ENCODE results near the gene FOXO3. TPM values are rescaled to one million over a fixed set of nuclear protein-coding genes. Genes with fewer than 3 reads are reported as not detected.
"Not testable (repeated sequence)": the region's sequence is repeated elsewhere in the genome, so short reads cannot be mapped to it uniquely, and the experiment has no call there.

The FOXO3 gene
- total RNA-seq, 1 donor from 2014 or later = 43.3 TPM

GRCh38 chr6:108661982-108662381 is 101.3 kb downstream of the FOXO3 start:
- Mint-ChIP-seq H3K4me1 (ENCODE audit: unreplicated experiment) (peaks cover 38% of the 10 kb centered on the region), H3K27me3 (no peaks in the 10 kb centered on the region), H3K9me3 (peaks cover 6% of the 10 kb centered on the region), H3K4me3 (peak overlapping the region; percentile 2), H3K36me3 (peaks cover 25% of the 10 kb centered on the region), H3K27ac (peak overlapping the region; percentile 27)
- no peak for TF ChIP-seq CTCF (conservative IDR thresholded peaks at IDR 0.05)
- DNase-seq (ENCODE audit: extremely low spot score, unreplicated experiment) = no peak

- Mint-ChIP-seq H3K27me3 (no peaks in the 10 kb centered on the region), H3K36me3 (peaks cover 32% of the 10 kb centered on the region), H3K27ac (no peak overlapping the region), H3K9me3 (peaks cover 6% of the 10 kb centered on the region), H3K4me1 (ENCODE audit: unreplicated experiment) (peaks cover 44% of the 10 kb centered on the region), H3K4me3 (peak overlapping the region; percentile 2)
- no peak for DNase-seq (ENCODE audit: extremely low spot score, unreplicated experiment)
- no peak for TF ChIP-seq CTCF (conservative IDR thresholded peaks at IDR 0.05)
Measured at GRCh38 chr6:108662702-108663101, 102.0 kb downstream of the FOXO3 start.

GRCh38 chr6:108663494-108664064 is 102.9 kb downstream of the FOXO3 start:
- H3K27ac Mint-ChIP-seq; H3K9me3 Mint-ChIP-seq; H3K4me3 Mint-ChIP-seq; DNase-seq (ENCODE audit: extremely low spot score, unreplicated experiment); H3K27me3 Mint-ChIP-seq: not testable (repeated sequence)
- peaks cover 44% of the 10 kb centered on the region for H3K4me1 Mint-ChIP-seq (ENCODE audit: unreplicated experiment)
- peaks cover 33% of the 10 kb centered on the region for H3K36me3 Mint-ChIP-seq

DNA sequence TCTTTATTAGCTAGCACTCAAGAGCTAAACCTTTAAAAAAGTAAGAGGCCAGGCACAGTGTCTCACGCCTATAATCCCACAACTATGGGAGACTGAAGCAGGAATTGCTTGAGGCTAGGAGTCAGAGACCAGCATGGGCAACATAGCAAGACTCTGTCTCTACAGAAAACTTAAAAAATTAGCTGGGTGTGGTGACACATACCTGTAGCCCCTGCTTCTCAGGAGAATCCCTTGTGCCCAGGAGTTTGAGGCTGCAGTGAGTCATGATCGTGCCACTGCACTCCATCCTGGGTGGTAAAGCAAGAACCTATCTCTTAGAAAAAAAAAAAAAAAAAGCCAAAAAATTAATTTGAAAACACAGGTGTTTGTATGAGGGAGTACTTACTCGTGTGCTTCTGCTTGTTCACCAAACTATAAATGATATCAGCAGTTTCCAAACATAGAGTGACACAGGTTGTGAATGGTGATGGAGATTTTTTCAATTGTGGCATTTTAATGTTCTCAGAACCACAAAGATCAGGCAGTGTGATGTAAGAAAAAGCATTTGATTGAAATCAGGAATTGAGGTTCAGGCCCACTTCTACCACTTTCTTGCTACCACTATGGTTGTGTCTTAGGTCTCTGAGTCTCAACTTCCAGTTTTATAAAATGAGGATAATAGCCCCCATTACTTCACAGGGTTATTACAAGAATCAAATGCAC is 104.9 kb downstream of the FOXO3 start:
- Mint-ChIP-seq H3K4me1 (ENCODE audit: unreplicated experiment) (peaks cover 38% of the 10 kb centered on the region), H3K36me3 (peaks cover 36% of the 10 kb centered on the region), H3K27me3 (no peaks in the 10 kb centered on the region), H3K4me3 (no peak overlapping the region), H3K27ac (no peak overlapping the region), H3K9me3 (no peaks in the 10 kb centered on the region)
- TF ChIP-seq CTCF (conservative IDR thresholded peaks at IDR 0.05) = no peak
- DNase-seq (ENCODE audit: extremely low spot score, unreplicated experiment) = no peak

DNA sequence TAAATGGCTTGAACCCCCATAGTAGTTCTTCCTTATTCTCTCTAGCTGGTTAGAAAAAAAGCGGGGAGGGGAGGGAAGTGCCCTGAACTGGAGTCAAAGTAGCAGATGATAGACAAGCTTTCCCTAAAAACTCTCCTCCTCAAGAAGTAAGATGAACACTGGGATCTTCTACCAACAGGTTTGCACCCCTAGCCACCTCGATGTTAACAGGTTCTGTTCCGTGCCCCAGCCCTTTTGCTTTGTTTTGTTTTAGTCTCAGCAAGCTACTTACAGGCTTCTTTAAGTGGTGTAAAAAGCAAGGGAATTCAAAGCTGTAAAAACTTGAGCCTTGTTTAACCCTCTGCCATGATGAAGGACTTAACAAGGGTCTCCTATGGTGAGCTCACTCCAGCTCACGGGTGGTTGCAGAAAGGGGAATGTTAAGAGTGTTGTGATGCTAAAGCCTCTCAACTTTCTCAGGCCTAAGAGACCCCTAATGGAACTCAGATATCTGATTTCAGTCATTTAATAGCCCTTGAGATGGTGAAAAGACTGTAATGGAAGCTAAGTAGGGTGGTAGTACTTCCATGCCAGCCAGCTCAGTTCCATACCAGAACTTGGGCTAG is 106.0 kb downstream of the FOXO3 start:
- Mint-ChIP-seq H3K9me3 (no peaks in the 10 kb centered on the region), H3K27ac (no peak overlapping the region), H3K4me3 (no peak overlapping the region), H3K4me1 (ENCODE audit: unreplicated experiment) (peaks cover 33% of the 10 kb centered on the region), H3K36me3 (peaks cover 36% of the 10 kb centered on the region), H3K27me3 (no peaks in the 10 kb centered on the region)
- DNase-seq (ENCODE audit: extremely low spot score, unreplicated experiment) = no peak
- no peak for TF ChIP-seq CTCF (conservative IDR thresholded peaks at IDR 0.05)

DNA sequence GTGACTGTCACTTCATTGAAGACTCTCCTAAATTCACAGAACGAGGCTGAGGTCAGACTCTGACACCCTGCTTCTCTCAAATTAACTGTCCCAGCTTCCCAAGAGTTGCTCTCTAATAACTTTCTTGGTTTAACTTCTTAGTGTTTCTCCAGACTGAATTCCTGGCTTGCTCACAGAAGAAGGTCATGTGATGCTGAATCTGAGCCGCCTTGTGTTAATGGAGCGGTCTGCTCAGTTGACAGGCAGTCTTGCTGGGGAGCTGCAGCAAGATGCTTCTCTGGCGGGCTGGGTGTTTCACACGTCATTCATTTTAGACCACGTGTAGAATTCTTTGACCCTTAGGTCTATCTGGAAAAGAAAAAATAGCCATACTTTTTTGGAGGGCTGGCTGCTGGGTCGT is 107.3 kb downstream of the FOXO3 start:
- H3K27ac Mint-ChIP-seq = no peak overlapping the region
- TF ChIP-seq CTCF (conservative IDR thresholded peaks at IDR 0.05) = no peak
- no peaks in the 10 kb centered on the region for H3K9me3 Mint-ChIP-seq
- H3K4me3 Mint-ChIP-seq = peak overlapping the region; percentile 31
- no peaks in the 10 kb centered on the region for H3K27me3 Mint-ChIP-seq
- peaks cover 21% of the 10 kb centered on the region for H3K4me1 Mint-ChIP-seq (ENCODE audit: unreplicated experiment)
- no peak for DNase-seq (ENCODE audit: extremely low spot score, unreplicated experiment)
- H3K36me3 Mint-ChIP-seq = peaks cover 29% of the 10 kb centered on the region

Data from type B pancreatic cell (in vitro differentiated cells).